ENCODE results near the gene KCNQ4. TPM values are rescaled to one million over a fixed set of nuclear protein-coding genes. Genes with fewer than 3 reads are reported as not detected.

The KCNQ4 gene
- total and polyA plus RNA-seq, 3 donors from 2014 or later: 1.4 to 2.4 (median 2.3) TPM

- Histone ChIP-seq H3K27ac (peak within 1 kb of the TSS; percentile 71 to 88), H3K4me1 (peaks cover 23% of the 10 kb centered on the region), H3K27me3 (no peaks in the 10 kb centered on the region), H3K4me3 (peak within 1 kb of the TSS; percentile 63 to 74), H3K36me3 (ENCODE audit: low read depth, missing control alignments) (no peaks in the 10 kb centered on the region), H3K9me3 (no peaks in the 10 kb centered on the region)
- 4 to 44% methylated on average over 3 to 63 of the region's 75 CpGs for WGBS, 2 donors
- intact Hi-C loops (cut with DNase I; ENCODE audit: low total_unique reads): no loop called here
- TF ChIP-seq, protein P1, sequence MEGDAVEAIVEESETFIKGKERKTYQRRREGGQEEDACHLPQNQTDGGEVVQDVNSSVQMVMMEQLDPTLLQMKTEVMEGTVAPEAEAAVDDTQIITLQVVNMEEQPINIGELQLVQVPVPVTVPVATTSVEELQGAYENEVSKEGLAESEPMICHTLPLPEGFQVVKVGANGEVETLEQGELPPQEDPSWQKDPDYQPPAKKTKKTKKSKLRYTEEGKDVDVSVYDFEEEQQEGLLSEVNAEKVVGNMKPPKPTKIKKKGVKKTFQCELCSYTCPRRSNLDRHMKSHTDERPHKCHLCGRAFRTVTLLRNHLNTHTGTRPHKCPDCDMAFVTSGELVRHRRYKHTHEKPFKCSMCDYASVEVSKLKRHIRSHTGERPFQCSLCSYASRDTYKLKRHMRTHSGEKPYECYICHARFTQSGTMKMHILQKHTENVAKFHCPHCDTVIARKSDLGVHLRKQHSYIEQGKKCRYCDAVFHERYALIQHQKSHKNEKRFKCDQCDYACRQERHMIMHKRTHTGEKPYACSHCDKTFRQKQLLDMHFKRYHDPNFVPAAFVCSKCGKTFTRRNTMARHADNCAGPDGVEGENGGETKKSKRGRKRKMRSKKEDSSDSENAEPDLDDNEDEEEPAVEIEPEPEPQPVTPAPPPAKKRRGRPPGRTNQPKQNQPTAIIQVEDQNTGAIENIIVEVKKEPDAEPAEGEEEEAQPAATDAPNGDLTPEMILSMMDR (IDR thresholded peaks at IDR 0.05): peak in 1 of 3 experiments; percentile 19
- TF ChIP-seq POLR2A (IDR thresholded peaks at IDR 0.05): peak; percentile 89
- DNase-seq: peak; percentile 98
These were observed 78.6 kb downstream of the KCNQ4 start, which contains the start of gene CITED4 for GRCh38 chr1:40862008-40862863. Gene CITED4, minus strand, starts transcription at chr1:40862363. Its CDS starts 236 bp downstream, at chr1:40862127.

- no peak for DNase-seq
- Histone ChIP-seq H3K27ac (no peak overlapping the region), H3K27me3 (no peaks in the 10 kb centered on the region), H3K4me1 (peaks cover 12% of the 10 kb centered on the region), H3K36me3 (ENCODE audit: low read depth, missing control alignments) (no peaks in the 10 kb centered on the region), H3K9me3 (no peaks in the 10 kb centered on the region), H3K4me3 (no peak overlapping the region)
- no peak for TF ChIP-seq POLR2A (IDR thresholded peaks at IDR 0.05)
- TF ChIP-seq, protein P1 (IDR thresholded peaks at IDR 0.05): no peak
- WGBS, 2 donors: 82 to 85% methylated on average over 4 of the region's 4 CpGs
- intact Hi-C loops (cut with DNase I; ENCODE audit: low total_unique reads): no loop called here
These were observed 84.6 kb downstream of the KCNQ4 start for GRCh38 chr1:40868051-40868723.

GRCh38 chr1:40870135-40870728, 86.6 kb downstream of the KCNQ4 start:
- H3K9me3 ChIP-seq: no peaks in the 10 kb centered on the region
- no peaks in the 10 kb centered on the region for H3K36me3 ChIP-seq (ENCODE audit: low read depth, missing control alignments)
- DNase-seq: no peak
- TF ChIP-seq, protein P1 (IDR thresholded peaks at IDR 0.05): no peak
- TF ChIP-seq POLR2A (IDR thresholded peaks at IDR 0.05): no peak
- intact Hi-C loops (cut with DNase I; ENCODE audit: low total_unique reads): no loop called here
- H3K4me3 ChIP-seq: no peak overlapping the region
- H3K27ac ChIP-seq: no peak overlapping the region
- H3K4me1 ChIP-seq: peaks cover 5% of the 10 kb centered on the region
- H3K27me3 ChIP-seq: no peaks in the 10 kb centered on the region
- WGBS, 2 donors: 88 to 97% methylated on average over 2 of the region's 2 CpGs

- intact Hi-C loops (cut with DNase I; ENCODE audit: low total_unique reads): no loop called here
- TF ChIP-seq, protein P1 (IDR thresholded peaks at IDR 0.05): no peak
- TF ChIP-seq POLR2A (IDR thresholded peaks at IDR 0.05): no peak
- DNase-seq: no peak
- Histone ChIP-seq H3K9me3 (no peaks in the 10 kb centered on the region), H3K4me3 (no peak overlapping the region), H3K27ac (no peak overlapping the region), H3K36me3 (ENCODE audit: low read depth, missing control alignments) (no peaks in the 10 kb centered on the region), H3K4me1 (no peaks in the 10 kb centered on the region), H3K27me3 (no peaks in the 10 kb centered on the region)
- 84 to 93% methylated on average over 3 of the region's 3 CpGs for WGBS, 2 donors
These were observed 88.7 kb downstream of the KCNQ4 start for GRCh38 chr1:40872276-40872675.
